Measurements from ENCODE around the gene HMCN2.

The HMCN2 gene

DNA sequence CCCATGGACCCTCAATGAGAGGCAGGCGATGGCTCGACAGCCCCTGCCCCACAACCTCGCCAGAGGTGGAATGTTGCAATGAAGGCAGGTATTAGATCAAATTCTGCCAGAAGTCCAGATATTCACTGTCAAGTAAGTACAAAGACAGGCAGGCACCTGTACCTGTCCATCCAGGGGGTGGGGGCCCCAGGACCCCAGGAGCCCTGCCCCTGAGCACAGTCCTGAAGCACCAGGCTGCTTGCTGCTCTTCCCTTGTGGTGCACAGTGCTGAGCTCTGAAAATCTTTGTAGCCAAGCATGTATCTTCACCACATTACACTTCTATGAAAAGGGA is 26.2 kb upstream of the HMCN2 start:
- DNase-seq: no peak

DNA sequence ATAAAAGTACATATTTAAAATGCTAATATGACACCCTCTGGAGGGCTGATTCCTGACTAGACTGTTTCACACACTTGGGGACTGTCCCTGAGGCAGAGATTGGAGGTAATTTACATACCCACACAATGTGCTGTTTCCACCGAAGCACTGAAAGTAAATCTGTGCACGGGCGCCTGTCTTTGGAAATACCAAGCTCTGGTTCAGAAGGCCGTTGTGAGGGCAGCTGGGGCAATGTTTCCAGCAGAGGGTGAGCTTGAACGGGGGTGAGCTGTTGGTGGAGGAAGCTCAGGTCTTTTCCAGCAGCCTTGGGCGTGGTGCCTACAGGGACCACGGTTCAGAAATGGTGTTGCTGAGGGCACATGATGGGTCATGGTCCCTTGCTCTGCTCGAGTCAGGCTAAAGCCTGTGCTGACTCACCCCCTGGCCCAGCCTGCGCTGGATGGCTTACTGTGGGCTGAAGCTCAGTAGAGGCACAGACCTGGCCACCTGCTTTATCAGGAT is 25.8 kb upstream of the HMCN2 start:
- DNase-seq: peak; percentile 57 to 61

DNA sequence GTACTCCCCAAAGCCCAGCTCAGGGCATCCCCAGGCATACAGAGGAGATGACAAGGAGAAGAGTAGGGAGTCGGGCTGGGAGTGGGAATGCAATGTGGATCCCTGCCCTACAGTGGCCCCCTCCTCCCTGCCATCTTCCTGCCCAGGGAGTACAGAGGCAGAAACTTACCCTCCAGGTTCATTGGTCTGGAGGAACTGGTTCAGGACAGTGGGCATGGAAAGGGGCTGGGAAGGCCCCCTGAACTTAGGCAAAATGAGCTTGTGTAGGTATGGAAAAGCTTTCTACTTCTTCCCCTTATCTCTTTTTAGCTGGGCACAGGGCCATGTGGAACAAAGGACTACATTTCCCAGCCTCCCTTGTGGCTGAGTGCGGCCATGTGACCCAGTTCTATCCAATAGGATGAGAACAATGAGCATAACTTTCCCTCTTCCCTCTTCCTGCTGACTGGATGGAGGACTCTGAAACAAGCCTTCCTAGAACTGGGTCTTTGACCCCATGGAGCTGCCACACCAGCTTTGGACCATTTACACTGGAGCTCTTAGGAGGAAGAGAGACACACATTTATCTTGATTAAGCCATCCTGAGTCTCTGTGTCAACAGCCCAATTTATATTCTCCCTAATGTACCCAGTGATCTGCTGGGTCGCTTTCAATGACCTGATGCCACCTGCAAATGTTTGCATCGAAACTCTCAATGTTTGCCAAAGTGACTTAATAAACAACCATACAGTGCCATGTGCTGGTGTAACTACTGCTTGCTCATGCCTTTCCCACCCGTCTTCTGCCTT is 25.0 kb upstream of the HMCN2 start:
- peak; percentile 34 to 42 for DNase-seq

DNA sequence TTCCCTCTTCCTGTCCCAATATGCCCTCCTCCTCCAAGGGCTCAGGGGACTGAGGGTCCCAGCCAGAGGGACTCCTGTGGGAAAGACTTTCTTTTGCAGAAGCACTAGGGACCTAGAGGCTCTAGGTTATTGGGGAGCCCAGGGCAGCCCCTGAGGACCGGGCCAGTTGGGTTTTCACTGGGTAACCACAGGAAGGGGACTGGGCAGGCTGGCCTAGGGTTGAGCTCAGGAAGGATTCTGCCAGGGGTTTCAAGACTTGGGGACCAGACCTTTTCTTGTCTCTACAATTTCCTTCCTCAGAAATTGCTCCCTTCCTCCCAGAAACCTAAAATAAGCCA is 24.4 kb upstream of the HMCN2 start:
- no peak for DNase-seq

DNA sequence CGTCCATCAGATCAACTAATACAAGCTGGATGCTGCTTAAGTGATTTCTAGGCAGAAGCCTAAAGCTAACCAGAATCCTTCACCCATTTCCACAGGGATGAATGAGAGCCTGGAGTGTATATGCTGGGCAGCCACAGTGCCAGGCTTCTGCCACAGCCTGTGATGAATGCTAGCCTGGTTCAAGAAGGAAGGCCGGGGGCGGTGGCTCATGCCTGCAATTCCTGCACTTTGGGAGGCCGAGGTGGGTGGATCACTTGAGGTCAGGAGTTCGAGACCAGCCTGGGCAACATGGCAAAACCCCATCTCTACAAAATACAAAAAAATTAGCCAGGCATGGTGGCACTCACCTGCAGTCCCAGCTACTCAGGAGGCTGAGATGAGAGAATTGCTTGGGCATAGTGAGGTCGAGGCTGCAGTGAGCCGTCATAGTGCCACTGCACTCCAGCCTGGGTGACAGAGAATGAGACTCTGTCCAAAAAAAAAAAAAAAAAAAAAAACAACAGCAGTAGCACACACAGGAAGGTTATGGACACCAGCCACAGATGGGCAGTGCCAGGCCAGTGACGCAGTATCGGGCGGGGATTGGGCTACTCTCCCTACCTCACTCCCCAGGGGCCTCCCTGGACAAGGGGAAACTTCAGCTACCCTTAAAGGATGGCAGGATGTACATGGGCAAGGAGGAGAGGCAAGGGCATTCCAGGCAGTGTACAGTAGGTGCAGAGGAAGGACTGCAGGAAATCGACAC is 23.1 kb upstream of the HMCN2 start:
- no peak for DNase-seq

DNA sequence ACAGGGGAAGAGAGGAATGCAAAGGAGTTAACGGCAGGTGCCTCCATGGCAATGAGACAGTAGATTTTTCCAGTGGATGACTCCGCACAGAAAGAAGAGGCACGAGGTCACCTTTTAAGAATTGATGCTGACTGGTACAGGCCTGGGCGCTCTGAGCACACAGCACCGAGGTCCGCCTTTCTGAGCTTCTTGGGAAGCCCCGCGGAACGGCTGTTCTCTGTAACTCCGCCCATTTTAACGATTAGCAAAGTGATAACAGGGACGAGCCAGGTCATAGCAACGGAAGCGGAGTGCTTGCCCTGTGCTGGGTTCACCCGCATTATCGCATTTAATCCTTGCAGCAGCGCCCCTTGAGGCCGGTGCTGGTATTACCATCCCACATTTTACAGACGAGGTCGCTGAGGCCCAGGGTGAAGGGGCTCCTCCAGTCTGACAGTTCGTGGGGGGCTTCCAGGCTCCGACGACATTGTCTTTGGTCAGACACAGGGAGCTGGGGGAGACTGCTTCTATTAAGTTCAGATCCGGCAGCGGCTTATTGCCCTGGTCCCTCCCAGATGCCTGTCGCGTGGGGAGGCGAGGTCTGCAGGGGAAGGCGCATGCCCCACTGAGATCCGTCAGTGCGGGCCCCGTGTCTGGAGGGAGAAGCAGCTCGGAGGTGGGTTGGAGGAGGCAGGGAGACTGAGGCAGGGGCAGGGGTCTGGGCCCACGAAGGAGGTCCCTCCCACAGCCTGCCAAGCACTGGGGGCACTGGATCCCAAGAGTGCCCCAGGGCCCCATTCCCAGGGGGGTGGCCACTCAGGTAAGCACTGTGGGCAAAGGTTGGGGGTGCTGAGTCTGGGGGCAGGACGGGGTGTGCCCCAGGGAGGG is 22.3 kb upstream of the HMCN2 start:
- peak; percentile 89 to 90 for DNase-seq

DNA sequence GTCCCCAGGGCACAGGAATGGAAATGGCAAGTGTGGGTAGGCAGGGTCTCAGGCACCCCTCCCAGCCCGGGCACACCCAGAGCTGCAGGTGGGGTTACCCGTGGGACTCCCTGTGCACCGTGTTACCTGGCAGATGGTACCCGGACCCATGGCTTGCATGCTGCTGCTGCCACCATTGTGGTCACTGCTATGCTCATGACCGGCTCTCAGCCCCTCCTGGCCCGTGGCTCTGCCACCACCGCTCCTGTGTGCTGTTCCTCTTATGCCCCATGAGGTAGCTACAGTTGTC is 21.7 kb upstream of the HMCN2 start:
- DNase-seq: no peak

DNA sequence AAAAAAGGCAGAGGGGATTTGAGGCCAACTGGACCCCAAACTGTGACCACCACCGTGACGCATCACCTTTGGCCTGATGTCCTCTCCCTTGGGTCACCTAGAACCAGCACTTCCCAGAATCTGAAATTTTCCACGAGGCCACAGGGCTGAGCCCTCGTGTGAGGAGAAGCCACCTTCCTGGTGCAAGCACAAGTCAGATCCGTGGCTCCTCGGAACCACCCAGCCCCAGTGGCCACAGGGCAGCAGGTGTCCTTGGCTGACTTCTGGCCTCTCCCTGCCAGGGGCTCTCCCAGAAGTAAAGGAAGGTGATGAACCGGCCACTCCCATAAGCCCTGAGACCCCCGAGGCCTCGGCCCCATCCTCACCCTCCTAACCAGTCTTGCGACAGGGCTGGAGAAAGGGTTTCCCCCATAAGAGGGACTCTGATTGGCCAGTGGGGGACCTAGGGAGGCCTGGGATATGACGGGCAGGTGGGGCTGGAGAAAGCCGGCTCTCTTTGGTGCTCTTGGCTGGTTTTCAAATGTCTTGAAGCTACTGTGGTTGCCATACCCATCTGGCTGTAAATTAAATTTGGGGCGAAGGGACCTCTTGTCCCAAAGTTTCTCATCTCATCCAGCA is 20.9 kb upstream of the HMCN2 start:
- no peak for DNase-seq

DNA sequence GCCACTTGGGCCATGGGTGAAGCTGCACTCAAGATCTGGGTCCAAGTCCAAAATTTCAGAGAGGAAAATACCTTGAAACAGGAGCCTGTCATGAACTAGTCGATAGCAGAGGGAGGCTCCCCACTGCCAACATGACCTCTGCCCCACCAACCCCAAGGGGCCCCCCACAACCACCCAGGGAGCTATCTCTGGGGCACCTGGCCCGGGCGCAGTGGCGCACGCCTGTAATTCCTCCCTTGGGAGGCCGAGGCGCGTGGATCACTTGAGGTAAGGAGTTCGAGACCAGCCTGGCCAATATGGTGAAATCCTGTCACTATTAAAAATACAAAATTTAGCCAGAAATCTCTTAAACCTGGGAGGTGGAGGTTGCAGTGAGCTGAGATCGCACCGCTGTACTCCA is 20.1 kb upstream of the HMCN2 start:
- no peak for DNase-seq

DNA sequence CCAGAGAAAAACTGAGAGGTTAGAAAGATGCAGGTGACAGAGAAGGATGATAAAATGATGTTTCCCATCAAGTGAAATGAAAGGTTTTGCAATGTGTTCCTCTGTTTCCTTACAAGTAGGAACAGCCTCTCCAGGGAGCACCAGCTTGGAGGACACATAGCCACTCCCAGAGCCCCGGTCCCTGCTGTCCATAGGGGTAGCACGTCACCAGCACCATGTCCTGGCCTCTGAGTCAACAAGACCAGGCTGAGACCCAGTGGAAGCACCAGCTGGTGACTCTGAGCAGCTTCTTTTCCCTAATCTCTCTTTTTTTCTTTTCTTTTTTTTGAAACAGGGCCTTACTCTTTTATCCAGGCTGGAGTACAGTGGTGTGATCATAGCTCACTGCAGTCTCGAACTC is 19.4 kb upstream of the HMCN2 start:
- no peak for DNase-seq

DNA sequence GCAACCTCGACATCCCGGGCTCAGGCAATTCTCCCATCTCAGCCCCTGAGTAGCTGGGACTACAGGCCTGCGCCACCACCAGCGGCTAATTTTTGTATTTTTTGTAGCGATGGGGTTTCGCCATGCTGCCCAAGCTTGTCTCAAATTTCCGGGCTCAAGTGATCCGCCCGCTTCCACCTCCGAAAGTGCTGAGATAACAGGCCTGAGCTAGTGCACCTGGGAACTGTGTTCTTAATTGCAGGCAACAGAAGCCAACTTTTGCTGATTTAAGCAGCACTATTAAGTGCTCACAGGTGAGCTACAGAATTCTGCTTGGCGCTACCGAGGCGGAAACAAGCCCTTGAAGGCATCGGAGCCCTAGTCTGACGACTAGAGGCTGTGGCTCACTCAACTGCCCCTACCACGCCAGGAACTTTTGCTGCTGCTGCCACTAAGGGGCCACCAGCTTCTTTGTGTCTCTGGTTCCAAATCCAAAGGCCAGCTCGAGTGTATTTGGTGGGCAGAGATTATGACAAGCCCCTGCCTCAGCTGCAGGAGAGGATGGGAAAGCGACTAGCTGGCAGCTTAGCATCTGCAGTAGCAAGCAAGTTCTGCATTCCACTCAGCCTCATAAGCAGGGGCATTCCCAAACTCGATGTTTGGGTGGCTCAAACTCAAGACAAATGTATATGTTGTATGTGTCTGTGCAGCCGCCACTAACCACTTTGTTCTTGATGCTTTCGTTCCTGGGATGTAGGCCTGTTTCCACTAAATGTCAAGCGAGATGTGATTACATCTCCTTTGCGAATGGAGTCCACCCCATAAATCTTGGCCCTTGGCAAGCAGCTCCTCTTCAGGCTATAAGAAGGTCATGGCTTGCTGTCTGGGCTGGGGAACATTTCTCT is 10.6 kb upstream of the HMCN2 start:
- no peak for DNase-seq

DNA sequence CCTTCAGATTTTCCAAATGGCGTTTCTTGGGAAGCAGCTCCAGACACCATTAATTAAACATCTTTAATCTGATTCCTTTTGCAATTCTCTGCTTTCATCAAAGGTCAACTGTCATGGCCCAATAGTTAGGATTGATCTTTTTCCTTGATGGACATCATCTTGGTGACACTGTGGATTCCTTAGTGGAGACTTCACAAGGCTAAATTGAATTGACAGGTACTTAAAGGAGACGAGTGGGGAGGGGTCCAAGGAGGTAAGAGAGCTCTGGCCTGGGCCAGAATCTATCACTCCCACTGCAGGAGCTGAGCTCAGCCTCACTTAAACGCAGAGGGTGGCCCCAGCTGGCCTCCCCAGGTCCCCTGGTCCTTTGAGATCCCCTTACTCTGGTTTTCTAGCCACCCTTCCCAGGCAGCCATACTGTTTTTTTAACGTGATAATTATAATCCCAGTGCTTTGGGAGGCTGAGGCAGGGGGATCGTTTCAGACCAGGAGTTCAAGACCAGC is 9.9 kb upstream of the HMCN2 start:
- DNase-seq: peak in 1 of 2 donors; percentile 3

DNA sequence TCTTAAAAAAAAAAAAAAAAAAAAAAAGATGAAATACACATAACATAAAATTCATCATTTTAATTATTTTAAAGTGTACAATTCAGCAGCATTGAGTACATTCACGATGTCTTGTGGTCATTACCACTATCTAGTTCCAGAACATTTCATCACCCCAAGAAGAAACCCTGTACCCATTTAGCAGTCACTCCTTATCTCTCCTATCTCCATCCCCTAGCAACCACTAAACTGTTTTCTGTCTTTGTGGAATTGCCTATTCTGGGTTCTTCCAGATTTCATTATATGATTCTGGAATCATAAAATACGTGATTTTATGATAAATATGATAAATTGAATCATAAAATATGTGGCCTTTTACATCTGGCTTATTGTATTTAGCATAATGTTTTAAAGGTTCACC is 8.9 kb upstream of the HMCN2 start:
- DNase-seq: no peak

DNA sequence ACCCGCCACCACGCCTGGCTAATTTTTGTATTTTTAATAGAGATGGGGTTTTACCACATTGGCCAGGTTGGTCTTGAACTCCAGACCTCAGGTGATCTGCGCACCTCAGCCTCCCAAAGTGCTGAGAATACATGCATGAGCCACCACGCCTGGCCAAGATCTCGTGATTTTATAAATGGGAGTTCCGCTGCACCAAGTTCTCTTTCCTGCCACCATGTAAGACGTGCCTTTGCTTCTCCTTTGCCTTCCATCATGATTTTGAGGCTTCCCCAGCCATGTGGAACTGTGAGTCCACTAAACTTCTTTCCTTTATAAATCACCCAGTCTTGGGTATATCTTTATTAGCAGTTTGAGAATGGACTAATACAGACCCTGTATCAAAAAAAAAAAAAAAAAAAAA is 7.4 kb upstream of the HMCN2 start:
- peak in 1 of 2 donors; percentile 9 for DNase-seq

DNA sequence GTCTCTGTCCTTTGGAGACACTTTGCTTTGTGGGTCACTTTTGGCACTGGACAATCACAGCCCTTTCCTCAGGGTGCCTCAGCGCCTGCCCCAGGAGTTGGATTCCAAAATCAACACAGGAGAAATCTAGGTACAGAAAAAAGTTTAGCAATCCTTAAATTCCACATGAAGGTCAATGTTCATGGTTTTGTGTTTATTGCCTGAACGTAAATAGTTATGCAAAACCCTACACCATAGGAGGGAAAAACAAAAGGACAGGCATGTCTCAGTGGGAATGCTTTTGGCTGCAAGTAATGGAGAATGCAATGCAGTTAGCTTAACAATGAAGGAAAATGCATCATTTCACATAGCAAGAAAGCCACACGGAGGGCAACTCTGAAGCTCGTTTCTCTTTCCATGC is 6.5 kb upstream of the HMCN2 start:
- no peak for DNase-seq

DNA sequence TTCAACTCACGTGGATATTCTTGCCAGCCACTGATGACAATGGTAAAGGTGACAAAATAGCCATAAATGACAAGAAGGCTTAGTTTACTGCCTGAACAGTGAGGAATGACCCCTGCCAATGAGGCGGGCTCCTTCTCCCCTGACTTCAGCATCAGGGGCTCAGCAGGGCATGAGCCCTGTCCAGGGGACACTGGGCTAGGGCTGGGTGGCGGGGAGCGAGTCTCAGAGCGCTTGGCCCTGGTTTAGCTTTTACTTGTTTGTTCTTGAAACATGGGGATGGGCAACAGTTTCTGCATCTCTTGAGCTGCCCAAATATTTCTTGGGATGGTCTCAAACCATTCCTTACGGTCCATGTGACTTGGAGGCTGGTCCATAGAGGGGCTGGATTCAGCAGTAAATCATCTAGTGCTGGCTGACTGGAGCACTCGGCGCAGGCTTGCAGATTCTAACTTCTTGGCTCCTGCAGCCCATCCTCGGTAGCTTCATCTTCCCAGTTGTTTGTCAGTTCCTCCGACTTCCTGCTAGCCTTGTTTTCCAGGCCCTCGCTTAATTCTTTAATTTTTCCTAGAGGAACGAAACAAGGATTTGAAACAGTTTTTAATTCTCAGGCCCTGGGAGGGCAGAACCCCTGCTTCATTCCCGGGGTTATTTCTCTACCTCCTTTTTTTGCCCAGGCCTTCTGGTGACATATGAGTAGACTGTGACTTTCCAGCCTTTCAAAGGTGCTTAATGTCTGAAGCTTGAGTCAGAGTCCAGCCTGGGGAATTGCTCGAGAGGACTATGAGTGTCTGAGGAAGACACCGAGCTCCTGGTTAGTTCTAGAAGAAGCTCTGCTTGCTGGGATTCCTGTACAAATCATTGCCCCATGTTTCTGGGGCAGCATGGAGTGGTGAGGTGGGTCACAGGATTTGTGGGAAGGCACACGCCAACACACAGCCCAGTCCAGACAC is 4.5 kb upstream of the HMCN2 start:
- no peak for DNase-seq

DNA sequence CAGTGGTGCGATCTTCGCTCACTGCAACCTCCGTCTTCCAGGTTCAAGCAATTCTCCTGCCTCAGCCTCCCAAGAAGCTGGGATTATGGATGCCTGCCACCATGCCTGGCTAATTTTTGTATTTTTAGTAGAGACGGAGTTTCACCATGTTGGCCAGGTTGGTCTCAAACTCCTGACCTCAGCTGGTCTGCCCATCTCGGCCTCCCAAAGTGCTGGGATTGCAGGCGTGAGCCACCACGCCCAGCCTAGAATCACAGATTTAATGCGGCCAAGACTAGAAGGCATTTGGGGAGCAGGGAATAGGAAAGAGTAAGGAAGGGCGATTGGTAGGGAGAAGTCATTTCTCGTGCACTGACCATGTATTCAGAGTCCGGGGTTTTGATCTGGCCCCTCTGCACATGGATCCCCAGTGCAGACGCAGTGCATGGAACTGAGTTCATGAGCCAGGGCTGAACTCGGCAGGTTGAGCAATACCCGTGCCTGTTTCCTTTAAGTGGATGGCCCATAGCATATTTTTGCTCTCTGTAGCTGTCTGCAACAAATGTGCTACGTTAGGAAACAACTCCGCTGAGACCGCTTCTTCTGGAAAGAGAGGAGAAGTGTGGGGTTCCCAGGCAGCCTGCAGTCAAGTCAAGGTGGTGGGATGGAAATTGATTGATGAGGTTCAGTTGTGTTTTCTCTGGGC is 3.4 kb upstream of the HMCN2 start:
- no peak for DNase-seq

DNA sequence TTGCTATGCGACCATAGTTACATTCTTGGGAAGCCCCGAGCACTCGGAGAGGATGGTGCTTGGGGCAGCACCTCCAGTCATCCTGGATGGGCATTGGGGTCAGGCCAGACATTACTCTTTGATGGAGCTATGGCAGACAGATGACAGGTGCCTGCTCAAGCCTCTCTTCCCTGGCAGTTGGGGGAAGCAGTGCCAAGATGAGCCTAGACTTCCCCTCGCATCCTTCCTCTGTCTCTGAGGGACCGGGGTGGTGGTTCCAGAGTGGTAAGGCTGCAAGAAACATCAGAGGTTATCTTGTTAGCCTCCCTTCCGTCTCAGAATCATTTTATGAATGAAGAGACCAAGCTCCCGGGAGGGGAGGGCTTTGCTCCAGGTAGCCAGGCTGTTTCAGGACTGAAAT is 2.8 kb upstream of the HMCN2 start:
- no peak for DNase-seq

DNA sequence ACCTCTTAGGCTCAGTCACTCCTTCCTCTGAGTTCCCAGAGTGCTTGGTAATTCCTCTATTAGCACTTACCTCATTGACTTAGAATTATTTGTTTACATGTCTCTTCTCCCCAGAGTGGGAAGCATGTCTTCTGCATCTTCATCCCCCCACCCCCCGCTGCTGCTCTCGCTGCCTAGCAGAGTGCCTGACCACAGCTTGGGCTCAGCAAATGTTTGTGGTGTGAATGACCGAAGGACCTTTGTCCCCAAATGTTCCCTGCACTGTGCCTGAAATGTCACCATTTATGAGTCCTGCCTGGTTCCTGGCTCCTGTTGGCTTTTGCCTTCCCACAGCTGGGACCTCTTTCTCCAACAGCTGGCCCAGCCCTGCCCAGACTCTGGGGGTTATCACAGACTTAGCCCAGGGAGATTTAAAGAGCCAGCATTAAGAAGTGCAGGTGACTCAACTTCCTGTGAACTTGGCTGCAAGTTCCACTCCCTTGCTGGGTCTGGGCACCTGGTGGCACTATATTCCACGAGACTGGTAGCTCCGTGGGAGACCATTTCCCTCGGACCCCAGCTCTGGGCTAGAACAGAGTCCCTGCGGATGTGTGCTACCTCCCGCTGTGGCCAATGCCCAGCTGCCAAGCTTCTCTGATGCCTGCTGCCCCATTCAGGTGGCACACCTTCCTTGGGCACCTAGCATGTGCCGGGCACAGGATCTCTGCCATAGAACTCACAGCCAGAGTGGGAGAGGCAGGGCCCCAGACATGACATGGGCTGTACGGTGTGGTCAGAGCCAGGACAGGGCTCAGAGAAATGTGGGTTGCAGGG is 1.8 kb upstream of the HMCN2 start:
- DNase-seq: no peak
